IPS DF 4.7 (cell line): ENCODE data around the gene NPR3.

Experiments
- DNase-seq: peaks from one replicate; pipeline ENCODE4 v3.0.0-alpha.2; 2013; ENCODE audit warnings: low spot score; ENCODE audit errors: extremely low read depth

NPR3 gene

DNA sequence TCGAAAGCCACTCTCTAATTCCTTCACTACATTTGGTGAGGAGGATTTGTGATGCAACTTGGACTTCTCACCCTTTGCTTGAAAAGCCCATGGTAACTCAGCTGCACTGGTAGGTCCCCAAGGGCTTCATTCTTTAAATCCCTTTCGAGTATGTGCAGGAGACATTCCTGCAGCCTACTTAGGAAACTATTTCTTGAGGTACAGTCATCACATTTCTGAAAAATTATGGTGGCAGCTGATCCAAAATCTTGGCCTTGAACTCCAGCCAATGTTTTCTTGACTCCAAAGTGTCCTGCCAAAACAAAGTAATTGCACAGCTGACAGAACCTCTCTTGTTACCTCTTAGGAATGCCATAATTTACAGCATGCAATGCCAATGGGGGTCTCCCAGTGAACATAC is 99.7 kb downstream of the NPR3 start:
- DNase-seq = no peak

DNA sequence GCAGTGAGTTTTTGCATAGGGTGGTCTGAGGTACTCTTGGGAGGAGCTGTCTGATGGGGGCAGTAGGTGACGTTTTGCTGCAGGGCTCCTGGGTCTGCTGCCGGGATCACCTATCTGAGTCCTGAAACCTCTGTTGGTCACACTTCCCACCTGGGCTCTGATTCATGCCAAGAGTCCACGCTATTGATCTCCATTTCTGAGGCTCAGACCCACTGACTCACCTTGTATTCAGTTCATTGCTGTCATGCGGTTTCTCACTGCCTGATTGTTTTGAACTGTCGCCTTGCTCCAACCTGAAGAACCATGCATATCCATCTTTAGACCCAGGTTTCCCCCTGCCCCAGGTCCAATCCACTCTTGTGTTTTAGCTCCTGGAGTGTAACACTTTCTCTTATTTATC is 101.3 kb downstream of the NPR3 start:
- DNase-seq = no peak

DNA sequence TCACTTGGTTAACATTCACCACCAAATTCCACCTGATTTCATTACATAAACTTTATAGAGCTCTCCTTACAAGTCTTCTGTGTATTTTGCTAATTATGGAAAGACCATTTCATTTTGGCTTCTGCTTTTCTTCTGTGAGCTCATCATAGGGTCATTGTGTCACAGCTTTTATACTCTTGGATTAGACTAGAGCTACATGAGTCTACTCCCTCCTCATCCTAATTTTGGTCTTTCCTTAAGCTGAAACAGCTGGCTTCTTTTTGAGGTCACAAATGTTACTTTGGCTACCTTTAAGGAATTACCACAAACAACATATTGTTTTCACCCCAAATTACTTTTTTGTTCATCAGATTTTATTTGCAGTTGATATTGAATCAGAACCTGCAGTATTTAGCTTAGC is 103.0 kb downstream of the NPR3 start:
- no peak for DNase-seq

DNA sequence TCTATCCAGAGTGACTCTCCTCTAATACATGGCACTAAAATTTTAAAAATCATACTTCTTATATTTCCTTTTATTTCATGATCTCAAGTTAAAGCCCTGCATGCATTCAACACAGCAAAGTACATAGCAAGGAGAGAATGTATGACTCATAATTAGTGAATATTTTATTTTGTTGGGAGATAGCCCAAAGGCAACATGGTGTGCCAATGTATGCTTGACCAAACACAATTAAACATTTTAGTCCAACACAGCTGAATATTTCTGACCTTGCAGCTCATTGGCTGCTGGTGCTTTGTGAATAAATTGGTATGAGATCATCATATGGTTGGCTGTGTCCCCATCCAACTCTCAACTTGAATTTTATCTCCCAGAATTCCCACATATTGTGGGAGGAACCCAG is 103.5 kb downstream of the NPR3 start:
- no peak for DNase-seq

DNA sequence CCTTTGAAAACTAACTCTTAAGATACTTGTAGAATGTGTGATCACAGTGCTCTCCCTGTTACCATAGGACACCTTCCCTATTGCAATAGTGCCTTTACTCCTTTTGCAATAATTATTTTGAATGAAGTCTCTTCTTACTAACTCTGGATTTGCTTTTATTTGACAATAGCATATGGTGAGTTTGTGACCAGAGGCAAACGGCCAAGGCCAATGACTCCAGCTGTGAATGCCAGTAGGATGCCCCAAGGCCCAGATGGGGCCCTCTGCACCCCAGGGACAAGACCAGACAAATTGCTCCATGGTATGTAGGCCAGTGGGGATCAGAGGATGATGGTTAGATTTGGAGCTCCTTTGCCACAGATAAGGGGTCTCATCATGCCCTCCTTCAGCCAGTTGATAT is 116.9 kb downstream of the NPR3 start:
- DNase-seq = no peak

DNA sequence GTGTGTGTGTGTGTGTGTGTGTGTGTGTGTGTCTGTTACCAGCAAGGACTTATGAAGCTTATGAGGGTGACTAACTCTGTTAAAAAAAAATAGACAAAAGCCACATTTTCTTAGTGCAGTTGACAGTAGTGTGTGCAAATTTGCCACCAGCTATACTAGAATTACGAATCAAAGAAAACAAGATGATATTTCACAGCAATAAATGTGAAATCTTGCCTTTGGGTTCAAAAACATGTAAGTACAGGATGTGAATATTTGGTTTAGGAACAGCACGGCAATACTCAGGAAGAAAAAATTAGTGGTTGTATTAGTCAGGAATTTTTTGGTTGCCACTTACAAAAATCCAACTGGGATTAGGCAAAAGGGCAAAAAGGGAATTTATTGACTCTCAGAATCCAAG is 117.4 kb downstream of the NPR3 start:
- DNase-seq = no peak

DNA sequence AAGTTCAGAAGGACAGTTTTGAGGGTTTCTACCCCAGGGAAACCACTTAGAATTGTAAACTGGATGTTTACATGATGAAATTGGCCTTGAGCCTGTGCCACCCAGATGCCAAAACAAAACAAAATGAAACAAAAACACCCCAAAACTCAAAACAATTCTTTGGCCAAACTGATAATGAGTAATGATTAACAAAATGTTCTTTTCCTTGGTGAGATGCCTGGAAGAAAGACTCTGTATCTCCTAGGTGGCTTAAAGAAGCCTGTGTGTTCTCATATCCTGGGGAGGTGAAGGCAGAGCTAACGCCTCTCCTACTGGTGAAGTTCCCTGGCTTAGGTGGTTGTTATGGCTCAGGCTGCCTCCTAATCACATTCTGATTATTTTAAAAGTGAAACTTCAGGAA is 120.5 kb downstream of the NPR3 start:
- DNase-seq = no peak

DNA sequence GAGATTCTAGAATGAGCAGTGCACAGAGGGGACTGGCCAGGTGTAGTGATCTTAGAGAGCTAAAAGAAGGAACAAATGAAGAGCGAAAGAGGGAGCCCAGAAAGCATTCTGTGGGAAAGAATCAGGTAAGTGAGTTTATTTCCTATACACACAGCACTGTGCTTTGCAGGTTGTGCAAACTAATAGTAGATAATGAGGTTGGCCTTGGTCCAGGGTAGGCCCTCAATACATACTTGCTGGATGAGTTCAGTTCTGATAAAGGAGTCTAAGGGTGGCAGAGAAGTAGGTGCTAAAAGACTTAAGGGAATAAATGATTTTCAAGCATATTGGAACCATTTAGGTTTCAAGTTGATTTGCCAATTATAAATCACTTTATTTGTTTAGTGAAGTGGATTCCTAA is 122.0 kb downstream of the NPR3 start:
- no peak for DNase-seq

DNA sequence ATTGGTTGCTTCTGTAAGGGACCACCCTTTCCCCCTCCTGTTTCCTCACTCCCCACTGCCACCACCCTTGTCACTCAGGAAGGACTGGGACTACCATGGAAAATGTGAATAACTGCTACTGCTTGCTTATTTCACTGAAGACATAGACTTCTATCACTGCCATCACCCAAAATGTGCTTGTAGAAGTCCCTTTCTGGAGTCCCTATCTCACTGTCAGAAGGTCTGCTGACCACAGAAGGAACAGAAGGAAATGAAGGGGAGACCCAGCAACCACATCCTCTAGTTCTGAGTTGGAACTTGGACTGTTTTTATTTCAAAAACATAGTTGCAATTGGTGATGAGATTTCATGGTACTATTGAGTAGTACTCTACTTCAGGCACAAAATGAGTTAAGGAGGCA is 122.5 kb downstream of the NPR3 start:
- no peak for DNase-seq

DNA sequence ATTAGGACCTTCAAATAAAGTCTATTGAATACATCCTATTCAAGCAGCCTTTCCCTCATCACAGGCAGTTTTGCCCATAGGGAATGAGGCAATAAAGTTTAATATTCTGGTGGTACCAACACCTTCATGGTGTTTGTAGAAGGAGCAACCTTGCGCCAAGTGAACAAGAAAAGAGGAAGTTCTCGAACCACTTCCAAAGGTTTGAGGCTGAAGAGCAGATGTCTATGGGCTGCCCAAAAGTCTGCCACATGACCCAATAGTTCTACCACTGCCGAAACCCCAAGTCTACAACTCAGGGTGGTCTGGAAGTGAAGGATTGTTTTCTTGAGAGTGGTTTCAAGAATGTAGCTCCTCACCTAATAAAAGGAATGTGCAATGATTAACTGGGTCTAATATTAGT is 123.1 kb downstream of the NPR3 start:
- no peak for DNase-seq

DNA sequence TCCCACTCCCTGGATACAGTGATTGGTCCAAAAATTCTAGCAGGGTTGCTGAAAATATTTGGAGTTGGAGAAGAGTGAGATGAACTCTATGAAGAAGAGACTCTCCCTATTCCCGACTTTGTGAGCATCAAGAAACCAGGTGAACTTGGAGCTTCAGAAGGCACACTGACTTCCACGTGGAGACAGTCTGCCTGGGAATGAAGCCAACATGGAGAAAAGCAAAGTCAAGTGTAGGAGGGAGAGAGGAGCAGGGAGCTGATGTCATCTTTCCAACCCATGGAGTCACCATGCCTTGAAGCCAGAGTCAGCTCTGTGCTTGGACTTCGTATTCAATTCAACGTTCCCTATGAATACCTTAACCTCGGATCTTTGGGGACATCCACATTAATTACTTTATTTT is 125.1 kb downstream of the NPR3 start:
- no peak for DNase-seq

DNA sequence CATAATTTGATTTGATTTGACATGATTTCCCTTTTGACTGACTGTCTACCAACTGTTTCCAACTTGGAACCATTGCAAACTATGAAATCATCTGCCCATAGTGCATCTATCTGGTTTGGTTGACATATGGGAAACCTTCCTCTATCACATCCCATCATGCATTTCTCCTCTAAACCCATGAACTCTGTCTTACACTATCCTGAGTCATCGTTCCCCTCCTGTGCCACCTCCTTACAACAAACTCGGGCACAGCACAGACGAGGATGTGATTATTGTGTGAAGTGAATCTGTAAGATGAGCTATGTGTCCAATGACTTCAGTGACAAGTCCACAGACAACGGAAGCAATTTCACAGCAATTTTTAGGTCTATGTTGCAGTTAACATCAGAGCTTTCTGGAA is 126.1 kb downstream of the NPR3 start:
- DNase-seq = no peak

DNA sequence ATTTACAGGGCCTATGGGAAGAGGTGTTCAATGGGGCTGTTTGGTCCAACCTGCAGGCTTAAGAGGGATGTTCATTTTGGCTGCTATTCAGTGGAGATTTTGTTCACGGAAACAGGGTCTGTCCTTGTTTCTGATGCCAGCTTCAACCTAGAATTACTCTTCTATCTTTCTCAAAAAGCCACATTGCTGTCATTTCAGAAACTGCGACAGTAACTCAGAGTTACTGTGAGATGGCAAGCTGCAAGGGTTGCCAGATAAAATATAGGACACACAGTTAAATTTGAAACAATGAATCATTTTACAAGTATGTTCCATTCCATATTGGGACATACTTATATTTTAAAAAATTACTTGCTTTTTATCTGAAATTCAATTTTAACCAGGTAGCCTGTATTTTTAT is 128.0 kb downstream of the NPR3 start:
- DNase-seq = no peak

DNA sequence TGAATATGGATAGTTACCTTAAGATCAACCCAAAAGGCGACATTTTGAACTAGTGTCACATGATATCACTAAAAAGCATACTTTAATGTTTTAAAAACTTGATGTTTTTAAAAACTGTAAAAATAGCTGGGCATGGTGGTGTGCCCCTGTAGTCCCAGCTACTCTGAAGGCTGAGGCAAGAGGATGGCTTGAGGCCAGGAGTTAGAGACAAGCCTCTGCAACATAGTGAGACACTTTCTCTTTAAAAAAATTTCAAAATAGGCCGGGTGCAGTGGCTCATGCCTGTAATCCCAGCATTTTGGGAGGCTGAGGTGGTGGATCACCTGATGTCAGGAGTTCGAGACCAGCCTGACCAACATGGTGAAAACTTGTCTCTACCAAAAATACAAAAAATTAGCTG is 129.5 kb downstream of the NPR3 start:
- no peak for DNase-seq
